ENCODE data around the gene LBHD2.
A peak's percentile ranks its signal among the peaks of the same experiment; 100 is the strongest.
"Not testable (repeated sequence)": the region's sequence is repeated elsewhere in the genome, so short reads cannot be mapped to it uniquely, and the experiment has no call there.

Gene LBHD2

GRCh38 chr14:103084021-103084919 lies at the start of gene LBHD2:
Gene LBHD2, plus strand, starts transcription at chr14:103084210. Its CDS starts 1,803 bp downstream, at chr14:103086013.
- DNase-seq (ENCODE audit: low spot score) = no peak

- DNase-seq (ENCODE audit: low spot score) = no peak
These were observed 42.5 kb upstream of the LBHD2 start for GRCh38 chr14:103041464-103041863.

GRCh38 chr14:103043257-103044015 lies 40.6 kb upstream of the LBHD2 start:
- DNase-seq (ENCODE audit: low spot score) = no peak

GRCh38 chr14:103045371-103045869 lies 38.6 kb upstream of the LBHD2 start:
- DNase-seq (ENCODE audit: low spot score) = no peak

GRCh38 chr14:103047453-103047852 lies 36.6 kb upstream of the LBHD2 start:
- DNase-seq (ENCODE audit: low spot score) = not testable (repeated sequence)

GRCh38 chr14:103050935-103051334 lies 33.1 kb upstream of the LBHD2 start:
- no peak for DNase-seq (ENCODE audit: low spot score)

- no peak for DNase-seq (ENCODE audit: low spot score)
These were observed 31.6 kb upstream of the LBHD2 start for GRCh38 chr14:103052407-103052806.

GRCh38 chr14:103055695-103056094 lies 28.3 kb upstream of the LBHD2 start:
- DNase-seq (ENCODE audit: low spot score) = no peak

GRCh38 chr14:103056322-103057027 lies 27.5 kb upstream of the LBHD2 start:
- DNase-seq (ENCODE audit: low spot score) = peak; percentile 73

GRCh38 chr14:103057028-103057371 lies 27.0 kb upstream of the LBHD2 start:
- DNase-seq (ENCODE audit: low spot score) = no peak

- peak; percentile 93 for DNase-seq (ENCODE audit: low spot score)
These were observed 26.4 kb upstream of the LBHD2 start, which contains the start of gene CDC42BPB for GRCh38 chr14:103057372-103058163. Gene CDC42BPB, minus strand, starts transcription at chr14:103057549. Its CDS starts 376 bp downstream, at chr14:103057173.

- no peak for DNase-seq (ENCODE audit: low spot score)
These were observed 25.6 kb upstream of the LBHD2 start for GRCh38 chr14:103058164-103059055.

GRCh38 chr14:103059556-103059955 lies 24.5 kb upstream of the LBHD2 start:
- no peak for DNase-seq (ENCODE audit: low spot score)

GRCh38 chr14:103061482-103061976 lies 22.5 kb upstream of the LBHD2 start:
- no peak for DNase-seq (ENCODE audit: low spot score)

- no peak for DNase-seq (ENCODE audit: low spot score)
These were observed 19.6 kb upstream of the LBHD2 start for GRCh38 chr14:103064436-103064835.

GRCh38 chr14:103064978-103065377 lies 19.0 kb upstream of the LBHD2 start:
- no peak for DNase-seq (ENCODE audit: low spot score)

- DNase-seq (ENCODE audit: low spot score) = no peak
These were observed 18.1 kb upstream of the LBHD2 start for GRCh38 chr14:103065861-103066260.

- no peak for DNase-seq (ENCODE audit: low spot score)
These were observed 17.6 kb upstream of the LBHD2 start for GRCh38 chr14:103066399-103066798.

- DNase-seq (ENCODE audit: low spot score) = no peak
These were observed 16.6 kb upstream of the LBHD2 start for GRCh38 chr14:103067231-103067954.

All from hepatic stellate cell (primary cell).